Stomach (tissue), 9 donors: Measurements from ENCODE around the gene AHCYL2. TPM values are rescaled to one million over a fixed set of nuclear protein-coding genes. Genes with fewer than 3 reads are reported as not detected.

Experiments
- DNase-seq, 2 donors: peaks; one replicate each; pipeline versions ENCODE4 v3.0.0 to v3.0.0-alpha.2; 2013 to 2019
- H3K27ac ChIP-seq, 5 donors: fragments of 200-600 bp in 4 of 5; sonication (generic) in 4 of 5; one replicate each; pipeline ENCODE4 v1.5.1; 2013 to 2019; ENCODE audit warnings: mild to moderate bottlenecking in 1 of 5, moderate library complexity in 1 of 5
- H3K27me3 ChIP-seq, 3 donors: fragments of 200-600 bp; sonication (generic); one replicate each; pipeline ENCODE4 v1.5.1; 2017 to 2019; ENCODE audit warnings: mixed run types in 1 of 3
- H3K36me3 ChIP-seq, 4 donors: fragments of 200-600 bp; sonication (generic); 1 replicate in 3 of 4; 2 replicates in 1 of 4; pipeline ENCODE4 v1.5.1; 2016 to 2019
- H3K4me1 ChIP-seq, 4 donors: fragments of 200-600 bp; sonication (generic); one replicate each; pipeline ENCODE4 v1.5.1; 2016 to 2019
- H3K4me3 ChIP-seq, 4 donors: fragments of 200-600 bp; sonication (generic) in 3 of 4; one replicate each; pipeline ENCODE4 v1.5.1; 2016 to 2019; ENCODE audit warnings: mild to moderate bottlenecking in 1 of 4
- H3K9me3 ChIP-seq, 4 donors: fragments of 200-600 bp; sonication (generic); one replicate each; pipeline ENCODE4 v1.5.1; 2016 to 2019
- EP300 ChIP-seq: sonication (generic); formaldehyde crosslinking; IDR thresholded peaks from one replicate; pipeline ENCODE4 v1.6.1; 2017; ENCODE audit warnings: antibody characterized with exemption
- POLR2A ChIP-seq, 4 donors: fragments of 450-650 bp; IDR thresholded peaks; one replicate each; pipeline ENCODE4 v1.6.1; 2016; ENCODE audit warnings: antibody characterized with exemption in 4 of 4, control low read depth in 2 of 4, mild to moderate bottlenecking in 1 of 4, moderate library complexity in 1 of 4
- POLR2AphosphoS5 ChIP-seq, 3 donors: sonication (generic); formaldehyde crosslinking; IDR thresholded peaks; one replicate each; pipeline ENCODE4 v1.6.1; 2016; ENCODE audit warnings: antibody characterized with exemption in 3 of 3
- WGBS, 5 donors: extraction: QIAGEN DNeasy Blood & Tissue Kit in 3 of 5; methylation state at CpG; one replicate each; pipeline versions ENCODE4 v1.1.5 to v1.1.7; 2013 to 2018; 5-methylcytosine and 5-hydroxymethylcytosine counted together
- intact Hi-C: fragments of 100-400 bp; cut with DNase I; formaldehyde crosslinking; loops from one replicate; pipeline ENCODE4 v1.15.1; 2023; ENCODE audit warnings: low total_unique reads
- polyA plus RNA-seq, 3 donors: library from polyadenylated mRNA; stranded (reverse); fragments of 200-250 nt; gene quantifications; one replicate each; pipeline ENCODE4 v1.2.3, GENCODE V29; 2013
- total RNA-seq, 5 donors: library from RNA; depleted of rRNA; stranded (reverse); fragments of >200 nt; gene quantifications; one replicate each; pipeline versions ENCODE4 v1.1.0 to v1.2.3, GENCODE V29; 2014 to 2016
- TF ChIP-seq, protein P1 (sequence below), 7 experiments: fragments of 450-650 bp in 4 of 7; fragments of 200-600 bp in 3 of 7; sonication (generic) in 3 of 7; IDR thresholded peaks; one replicate each; pipeline ENCODE4 v1.5.1; 2016 to 2019; ENCODE audit warnings: antibody characterized with exemption in 7 of 7, control low read depth in 2 of 7, mild to moderate bottlenecking in 1 of 7
- donor health status: healthy with polysubstance abuse.
- donor health status: Bipolar disorder and iron deficiency.
- donor health status: healthy.

AHCYL2 gene
- total and polyA plus RNA-seq, 8 donors, result 4.6 to 87.0 (median 61.6) TPM

- WGBS, 5 donors, result 92 to 100% (median 98%) methylated on average over 3 of the region's 3 CpGs
- Histone ChIP-seq H3K9me3 (no peaks in the 10 kb centered on the region), H3K4me1 (peaks cover 0 to 13% (median 6%) of the 10 kb centered on the region in 4 donors), H3K4me3 (no peak overlapping the region), H3K36me3 (no peaks in the 10 kb centered on the region), H3K27ac (no peak overlapping the region), H3K27me3 (no peaks in the 10 kb centered on the region)
- DNase-seq, result no peak
- intact Hi-C loops, result no loop called here
- TF ChIP-seq, protein P1, sequence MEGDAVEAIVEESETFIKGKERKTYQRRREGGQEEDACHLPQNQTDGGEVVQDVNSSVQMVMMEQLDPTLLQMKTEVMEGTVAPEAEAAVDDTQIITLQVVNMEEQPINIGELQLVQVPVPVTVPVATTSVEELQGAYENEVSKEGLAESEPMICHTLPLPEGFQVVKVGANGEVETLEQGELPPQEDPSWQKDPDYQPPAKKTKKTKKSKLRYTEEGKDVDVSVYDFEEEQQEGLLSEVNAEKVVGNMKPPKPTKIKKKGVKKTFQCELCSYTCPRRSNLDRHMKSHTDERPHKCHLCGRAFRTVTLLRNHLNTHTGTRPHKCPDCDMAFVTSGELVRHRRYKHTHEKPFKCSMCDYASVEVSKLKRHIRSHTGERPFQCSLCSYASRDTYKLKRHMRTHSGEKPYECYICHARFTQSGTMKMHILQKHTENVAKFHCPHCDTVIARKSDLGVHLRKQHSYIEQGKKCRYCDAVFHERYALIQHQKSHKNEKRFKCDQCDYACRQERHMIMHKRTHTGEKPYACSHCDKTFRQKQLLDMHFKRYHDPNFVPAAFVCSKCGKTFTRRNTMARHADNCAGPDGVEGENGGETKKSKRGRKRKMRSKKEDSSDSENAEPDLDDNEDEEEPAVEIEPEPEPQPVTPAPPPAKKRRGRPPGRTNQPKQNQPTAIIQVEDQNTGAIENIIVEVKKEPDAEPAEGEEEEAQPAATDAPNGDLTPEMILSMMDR (IDR thresholded peaks at IDR 0.05), result no peak
- TF ChIP-seq EP300 (no peak), POLR2A (IDR thresholded peaks at IDR 0.05) (no peak), POLR2AphosphoS5 (IDR thresholded peaks at IDR 0.05) (no peak)
Measured at GRCh38 chr7:129334473-129334872, 109.6 kb downstream of the AHCYL2 start.

DNA sequence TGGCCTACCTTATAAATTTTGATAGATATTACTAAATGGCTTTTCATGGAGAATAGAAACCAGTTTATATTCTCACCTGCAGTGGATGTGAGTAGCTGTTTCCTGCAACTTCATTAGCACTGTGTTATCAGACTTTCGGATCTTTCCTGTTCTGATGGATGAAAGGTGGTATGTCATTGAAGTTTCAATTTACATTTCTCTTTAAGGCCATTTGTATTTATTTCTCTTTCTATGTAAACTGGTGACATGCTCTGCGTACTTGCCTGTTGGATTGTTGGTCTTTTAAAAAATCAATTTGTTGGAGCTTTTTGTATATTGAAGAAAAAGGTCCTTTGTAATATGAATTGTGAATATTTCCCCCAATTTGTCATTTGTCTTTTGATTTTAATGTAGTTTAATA is 113.6 kb downstream of the AHCYL2 start:
- Histone ChIP-seq H3K4me3 (no peak overlapping the region), H3K9me3 (no peaks in the 10 kb centered on the region), H3K36me3 (no peaks in the 10 kb centered on the region), H3K27me3 (no peaks in the 10 kb centered on the region), H3K4me1 (peaks cover 0 to 12% (median 4%) of the 10 kb centered on the region in 4 donors), H3K27ac (no peak overlapping the region)
- no peak for DNase-seq
- intact Hi-C loops, result no loop called here
- no peak for TF ChIP-seq POLR2A (IDR thresholded peaks at IDR 0.05)
- no peak for TF ChIP-seq POLR2AphosphoS5 (IDR thresholded peaks at IDR 0.05)
- WGBS, 5 donors, result 93 to 98% (median 95%) methylated on average over 2 of the region's 2 CpGs

DNA sequence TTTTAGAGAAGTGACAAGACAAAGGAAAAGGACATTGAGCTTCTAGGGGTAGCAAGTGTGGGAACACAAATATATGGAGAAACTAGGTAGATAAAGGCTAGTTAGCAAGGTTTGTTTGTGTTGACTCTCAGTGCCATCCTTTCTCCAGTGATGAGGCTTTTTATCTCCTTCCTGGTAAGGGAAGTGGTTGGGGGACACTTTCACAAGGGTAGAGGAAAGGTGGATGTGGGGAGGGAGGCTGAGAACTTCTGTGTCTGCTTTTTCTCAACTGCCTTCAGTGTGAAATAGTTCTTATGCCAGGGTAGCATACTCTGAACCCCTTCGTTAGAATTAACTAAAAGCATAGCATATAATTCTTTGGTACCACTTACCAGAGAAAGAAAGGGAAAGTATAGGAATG is 116.4 kb downstream of the AHCYL2 start:
- TF ChIP-seq POLR2AphosphoS5 (IDR thresholded peaks at IDR 0.05), result no peak
- TF ChIP-seq, protein P1 (IDR thresholded peaks at IDR 0.05), result no peak
- TF ChIP-seq EP300, result no peak
- no peak for TF ChIP-seq POLR2A (IDR thresholded peaks at IDR 0.05)

GRCh38 chr7:129341816-129342806 is 117.3 kb downstream of the AHCYL2 start:
- H3K27ac ChIP-seq, result no peak overlapping the region
- H3K36me3 ChIP-seq, result no peaks in the 10 kb centered on the region
- TF ChIP-seq POLR2A (IDR thresholded peaks at IDR 0.05) (no peak), POLR2AphosphoS5 (IDR thresholded peaks at IDR 0.05) (no peak), EP300 (no peak)
- TF ChIP-seq, protein P1 (IDR thresholded peaks at IDR 0.05), result no peak
- no peak for DNase-seq
- no peak overlapping the region for H3K4me3 ChIP-seq
- H3K27me3 ChIP-seq, result no peaks in the 10 kb centered on the region
- H3K4me1 ChIP-seq, result peaks cover 0 to 12% (median 4%) of the 10 kb centered on the region in 4 donors
- intact Hi-C loops, result no loop called here
- WGBS, 5 donors, result 44 to 56% (median 53%) methylated on average over 3 of the region's 3 CpGs
- H3K9me3 ChIP-seq, result no peaks in the 10 kb centered on the region

More for the DNA sequence above, 116.4 kb downstream of the AHCYL2 start:
- H3K27me3 ChIP-seq, result no peaks in the 10 kb centered on the region
- H3K4me3 ChIP-seq, result no peak overlapping the region
- intact Hi-C loops, result no loop called here
- H3K36me3 ChIP-seq, result no peaks in the 10 kb centered on the region
- H3K27ac ChIP-seq, result no peak overlapping the region
- no peaks in the 10 kb centered on the region for H3K9me3 ChIP-seq
- 42 to 76% (median 55%) methylated on average over 1 of the region's 1 CpG for WGBS, 5 donors
- peaks cover 0 to 12% (median 4%) of the 10 kb centered on the region in 4 donors for H3K4me1 ChIP-seq
- no peak for DNase-seq
